D341Med (cell line): ENCODE measurements around the gene MASP2.

Experiments
- DNase-seq: peaks from one replicate; pipeline ENCODE4 v3.0.0; 2012; ENCODE audit warnings: low spot score

MASP2 gene

DNA sequence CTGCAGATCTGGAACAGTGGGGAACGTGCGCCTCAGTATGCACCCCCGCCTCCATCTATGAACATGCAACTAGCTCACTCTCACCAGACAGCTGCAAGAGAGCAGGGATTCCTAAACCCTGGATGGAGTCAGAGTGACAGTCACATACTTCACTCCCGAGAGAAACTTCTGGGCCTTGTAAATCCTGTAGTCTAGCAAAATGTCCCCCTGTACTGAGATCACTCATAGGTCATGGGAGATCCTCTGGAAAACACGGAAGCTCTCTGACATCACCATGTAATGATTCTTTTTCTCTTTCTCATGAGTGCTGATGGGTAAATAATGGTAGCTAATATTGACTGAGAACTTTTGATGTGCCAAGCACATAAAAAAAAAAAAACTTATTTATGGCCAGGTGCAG, 57.9 kb downstream of the MASP2 start:
- no peak for DNase-seq

DNA sequence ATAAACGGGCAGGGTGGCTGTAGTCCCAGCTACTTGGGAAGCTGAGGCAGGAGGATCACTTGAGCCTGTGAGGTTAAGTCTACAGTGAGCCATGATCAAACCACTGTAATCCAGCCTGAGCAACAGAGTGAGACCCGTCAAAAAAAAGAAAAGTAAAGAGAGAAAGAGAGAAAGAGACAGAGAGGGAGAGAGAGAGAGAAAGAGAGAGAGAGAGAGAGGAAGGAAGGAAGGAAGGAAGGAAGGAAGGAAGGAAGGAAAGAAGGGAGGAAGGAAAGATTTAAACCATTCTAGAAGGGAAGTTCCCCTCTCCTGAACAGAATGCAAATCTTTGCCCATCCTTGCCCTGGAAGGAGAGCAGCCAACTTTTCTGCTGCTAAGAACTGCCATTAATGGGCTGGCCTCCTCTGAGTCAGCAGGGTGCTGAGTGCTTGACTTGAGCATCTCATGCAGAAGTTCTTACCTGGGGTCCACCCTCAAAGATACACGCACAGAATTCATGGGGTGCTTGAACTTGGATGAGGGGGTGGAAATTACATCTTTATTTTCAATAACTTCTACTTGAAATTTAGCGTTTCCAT, 59.1 kb downstream of the MASP2 start:
- DNase-seq, result no peak

DNA sequence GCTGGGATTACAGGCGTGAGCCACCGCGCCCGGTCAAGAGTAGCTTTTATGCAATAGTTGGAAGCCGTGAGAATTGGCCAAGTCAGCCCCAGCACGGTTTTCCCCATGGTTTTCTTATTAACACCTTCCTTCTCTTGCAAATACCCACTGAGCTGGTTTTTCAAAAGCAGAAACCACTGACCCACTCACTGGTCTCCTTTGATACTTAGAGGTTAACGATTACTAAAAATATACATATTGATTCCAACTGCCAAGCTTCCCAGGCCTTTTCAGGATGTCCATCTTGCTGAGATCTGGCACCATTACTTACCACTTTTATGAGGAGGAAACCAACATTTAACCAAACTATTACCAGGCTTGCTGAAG, 60.5 kb downstream of the MASP2 start:
- DNase-seq, result no peak

DNA sequence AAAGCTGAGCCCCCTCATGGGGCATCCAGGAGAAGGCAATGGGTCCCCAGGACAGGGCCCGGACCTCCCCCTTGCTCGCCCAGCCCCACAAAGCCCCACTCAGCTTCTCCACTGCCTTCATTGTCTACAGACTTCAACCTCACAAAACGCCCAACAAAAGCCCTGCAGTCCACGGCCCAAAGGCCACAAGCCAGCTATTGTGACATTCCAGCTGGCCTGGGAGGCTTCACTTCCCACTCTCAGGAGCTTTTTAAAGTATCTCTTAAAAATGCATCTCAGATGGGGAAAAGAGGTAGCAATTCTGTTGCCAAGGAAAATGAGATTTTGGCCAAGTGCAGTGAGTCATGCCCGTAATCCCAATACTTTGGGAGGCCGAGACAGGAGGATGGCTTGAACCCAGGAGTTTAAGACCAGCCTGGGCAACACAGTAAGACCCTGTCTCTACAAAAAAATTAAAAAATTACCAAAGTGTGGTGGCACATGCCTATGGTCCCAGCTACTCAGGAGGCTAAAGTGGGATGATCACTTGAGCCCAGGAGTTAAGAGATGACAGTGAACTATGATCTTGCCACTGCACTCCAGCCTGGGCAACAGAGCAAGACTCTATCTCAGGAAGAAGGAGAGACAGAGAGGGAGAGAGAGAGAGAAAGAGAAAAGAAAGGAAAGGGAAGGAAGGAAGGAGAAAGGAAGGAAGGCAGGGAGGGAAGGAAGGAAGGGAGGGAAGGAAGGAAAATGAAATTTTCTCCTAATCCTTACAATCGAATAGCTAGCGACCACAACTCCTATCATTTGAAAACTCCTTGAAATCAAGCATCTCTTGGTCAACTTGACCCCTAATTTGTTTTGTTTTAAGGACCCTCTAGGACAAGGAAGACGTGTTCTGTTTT, 66.0 kb downstream of the MASP2 start:
- DNase-seq, result no peak

DNA sequence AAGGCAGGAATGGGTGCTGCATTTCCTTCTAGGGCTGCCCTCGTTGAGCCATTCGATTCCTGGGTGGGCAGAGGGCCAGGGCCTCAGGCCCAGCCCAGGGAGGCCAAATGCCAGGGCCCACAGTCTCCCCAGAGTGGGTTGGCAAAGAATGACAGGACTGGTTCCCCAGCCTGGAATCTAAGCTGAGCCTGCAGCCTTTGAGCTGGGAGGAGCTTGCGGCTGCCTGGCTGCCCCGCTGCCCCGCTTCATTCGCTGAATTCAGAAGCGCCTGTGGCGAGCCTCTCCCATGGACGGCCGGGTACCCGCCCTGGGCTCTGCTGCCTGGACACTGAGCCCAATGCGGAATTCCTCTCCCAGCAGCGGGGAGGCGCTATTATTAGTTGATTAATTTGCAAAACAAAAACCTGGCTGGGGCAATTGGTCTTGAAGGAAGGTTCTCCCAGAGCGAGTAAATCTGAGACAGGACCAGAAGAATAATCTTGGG, 66.9 kb downstream of the MASP2 start:
- no peak for DNase-seq

DNA sequence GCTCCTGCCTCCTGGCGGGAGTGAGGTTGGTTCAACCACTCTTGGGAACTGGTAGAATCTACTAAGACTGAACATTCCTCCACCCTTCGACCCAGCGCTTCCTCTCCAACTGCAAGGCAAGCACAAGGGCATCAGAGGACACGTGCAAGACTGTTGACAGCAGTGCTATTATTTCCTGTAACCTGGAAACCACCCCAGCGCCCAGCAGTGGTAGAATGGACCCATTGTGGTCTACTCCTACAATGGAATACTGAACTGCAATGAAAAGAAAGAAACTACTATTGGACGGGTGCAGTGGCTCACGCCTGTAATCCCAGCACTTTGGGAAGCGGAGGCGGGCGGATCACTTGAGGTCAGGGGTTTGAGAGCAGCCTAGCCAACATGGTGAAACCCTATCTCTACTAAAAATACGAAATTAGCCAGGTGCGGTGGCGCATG, 67.5 kb downstream of the MASP2 start:
- DNase-seq, result no peak

DNA sequence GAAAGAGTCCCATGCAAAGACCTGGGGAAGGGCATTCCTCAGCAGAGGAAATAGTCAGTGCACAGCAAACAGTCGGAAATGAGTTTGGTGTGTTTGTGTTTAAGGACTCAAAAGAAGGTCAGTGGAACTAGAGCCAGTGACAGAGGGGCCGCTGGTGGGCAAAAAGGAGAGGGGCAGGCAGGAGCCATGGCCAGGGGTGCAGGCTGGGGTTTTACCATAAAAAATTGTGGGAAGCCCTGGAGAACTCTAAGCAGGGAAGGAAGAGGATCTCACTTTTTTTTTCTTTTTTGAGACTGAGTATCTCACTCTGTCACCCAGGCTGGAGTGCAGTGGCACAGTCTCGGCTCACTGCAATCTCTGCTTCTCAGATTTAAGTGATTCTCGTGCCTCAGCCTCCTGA, 68.3 kb downstream of the MASP2 start:
- no peak for DNase-seq
